WTC11 (cell line): ENCODE measurements around the gene CD84. TPM values are rescaled to one million over a fixed set of nuclear protein-coding genes. Genes with fewer than 3 reads are reported as not detected.

ENCODE experiments used
- ATAC-seq: fragments of 200-7000 bp; cut with Tn5 transposase; 2 replicates; pipeline ENCODE4 v1.10.0; 2021; ENCODE audit warnings: mild to moderate bottlenecking, moderate library complexity
- CTCF ChIA-PET: fragments of 300-600 bp; sonication (Branson Sonifier 250); formaldehyde crosslinking; loops from one replicate; lab custom pipeline; 2021; ENCODE audit warnings: antibody characterized with exemption; lab: Charles Lee
- POLR2A ChIA-PET: fragments of 350-600 bp; sonication (Branson Sonifier 250); formaldehyde crosslinking; loops from one replicate; lab custom pipeline; 2021; ENCODE audit warnings: antibody characterized with exemption; lab: Charles Lee
- DNase-seq: peaks from one replicate; pipeline ENCODE4 v3.0.0; 2021; ENCODE audit warnings: low spot score
- H3K27ac Mint-ChIP-seq: 2 replicates; pipeline ENCODE4 v1.8.0; 2021; ENCODE audit warnings: mixed read lengths
- H3K27me3 Mint-ChIP-seq: 2 replicates; pipeline ENCODE4 v1.8.0; 2021; ENCODE audit warnings: low read depth, mild to moderate bottlenecking, moderate library complexity, mixed read lengths
- H3K36me3 Mint-ChIP-seq: 2 replicates; pipeline ENCODE4 v1.8.0; 2021; ENCODE audit warnings: mixed read lengths
- H3K4me1 Mint-ChIP-seq: 2 replicates; pipeline ENCODE4 v1.8.0; 2022; ENCODE audit warnings: mixed read lengths
- H3K4me3 Mint-ChIP-seq: 2 replicates; pipeline ENCODE4 v1.8.0; 2021; ENCODE audit warnings: mild to moderate bottlenecking, moderate library complexity, mixed read lengths
- H3K9me3 Mint-ChIP-seq: 2 replicates; pipeline ENCODE4 v1.8.0; 2021; ENCODE audit warnings: mixed read lengths
- NR3C1 ChIP-seq: sonication (generic); formaldehyde crosslinking; conservative IDR thresholded peaks from 2 replicates; pipeline ENCODE4 v1.8.1; 2023; ENCODE audit warnings: low read depth, mild to moderate bottlenecking, missing genetic modification reagents
- OVOL2 ChIP-seq: fragments of 250-450 bp; sonication (Bioruptor Pico); IDR thresholded peaks from 2 replicates; pipeline ENCODE4 v1.9.0; 2021; ENCODE audit warnings: mild to moderate bottlenecking, borderline replicate concordance
- TP53 ChIP-seq: sonication (generic); formaldehyde crosslinking; IDR thresholded peaks from 2 replicates; pipeline ENCODE4 v1.8.1; 2023; ENCODE audit warnings: mild to moderate bottlenecking, missing genetic modification reagents
- ZNF121 ChIP-seq: sonication (generic); formaldehyde crosslinking; IDR thresholded peaks from 2 replicates; pipeline ENCODE4 v1.8.0; 2023; ENCODE audit warnings: missing genetic modification reagents
- ZNF423 ChIP-seq: fragments of 250-450 bp; sonication (Bioruptor Pico); IDR thresholded peaks from 2 replicates; pipeline ENCODE4 v2.1.2; 2022; ENCODE audit warnings: mild to moderate bottlenecking, moderate library complexity
- total RNA-seq: library from RNA; stranded (reverse); gene quantifications from 3 replicates; pipeline ENCODE4 v1.2.3, GENCODE V29; 2021

The CD84 gene
- total RNA-seq, 1 experiment from 2014 or later, result 0.17 TPM

DNA sequence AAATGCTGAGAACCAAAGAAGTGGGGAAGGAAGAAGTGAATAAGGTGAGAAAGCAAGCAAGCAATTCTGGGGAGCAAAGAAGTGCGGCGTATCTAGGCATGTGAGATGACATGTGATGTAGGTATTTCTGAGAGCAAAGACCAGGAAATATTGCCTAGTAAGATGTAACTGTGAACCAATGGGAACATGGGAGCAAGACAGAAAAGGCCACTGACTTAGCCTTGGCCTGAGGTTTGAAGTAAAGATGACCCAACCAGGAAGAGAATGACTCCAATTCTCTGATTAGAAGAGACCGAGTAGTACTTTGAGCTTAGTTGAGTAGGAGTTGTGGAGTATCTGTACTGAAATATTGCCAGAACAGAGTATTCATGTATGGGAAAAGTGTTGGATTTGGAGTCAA lies 87.3 kb downstream of the CD84 start:
- H3K36me3 Mint-ChIP-seq, result no peaks in the 10 kb centered on the region
- no peaks in the 10 kb centered on the region for H3K9me3 Mint-ChIP-seq
- H3K4me3 Mint-ChIP-seq, result no peak overlapping the region
- CTCF ChIA-PET, result no interaction called here
- no peak for TF ChIP-seq NR3C1 (CRISPR knock-in tag)
- TF ChIP-seq TP53 (CRISPR knock-in tag), result no peak
- TF ChIP-seq ZNF423, result no peak
- TF ChIP-seq ZNF121, result no peak
- no peak for TF ChIP-seq OVOL2 (CRISPR knock-in tag)
- TF ChIP-seq, all 79 proteins: peak for 0
- POLR2A ChIA-PET, result no interaction called here
- Mint-ChIP-seq H3K27ac (no peak overlapping the region), H3K27me3 (no peaks in the 10 kb centered on the region), H3K4me1 (peaks cover 2% of the 10 kb centered on the region)
- no peak for ATAC-seq
- no peak for DNase-seq

Other genes starting within 250 kb of the CD84 start
- gene COPA, start 236.2 kb downstream of the CD84 start, total RNA-seq, result 115 to 126 TPM (median 119 TPM) in 3 replicates
- 58.2 to 72.7 TPM (median 71.9 TPM) in 3 replicates for gene NCSTN, start 236.1 kb downstream of the CD84 start, total RNA-seq
- gene NHLH1, start 212.4 kb downstream of the CD84 start, total RNA-seq, result 0.69 to 0.70 TPM (median 0.69 TPM) in 3 replicates
- 68.0 to 69.7 TPM (median 68.6 TPM) in 3 replicates for gene VANGL2, start 178.9 kb downstream of the CD84 start, total RNA-seq
- 0.18 TPM in 1 of 3 replicates, not detected in the others for gene SLAMF6, start 56.2 kb downstream of the CD84 start, total RNA-seq
- 0.11 to 0.15 TPM (median 0.11 TPM) in 3 replicates for gene SLAMF1, start 67.5 kb upstream of the CD84 start, total RNA-seq
- 0.37 to 0.96 TPM (median 0.66 TPM) in 3 replicates for gene CD48, start 132.3 kb upstream of the CD84 start, total RNA-seq
- 0.07 to 0.15 TPM in 2 of 3 replicates, not detected in the other for gene SLAMF7, start 159.8 kb upstream of the CD84 start, total RNA-seq
- 0.18 TPM in 1 of 3 replicates, not detected in the others for gene LY9, start 216.7 kb upstream of the CD84 start, total RNA-seq